ENCODE results near the gene SH3RF1.

The SH3RF1 gene

GRCh38 chr4:169251291-169252235 is 19.2 kb downstream of the SH3RF1 start:
- DNase-seq (ENCODE audit: low spot score): peak; percentile 85

- DNase-seq (ENCODE audit: low spot score): no peak
Measured at GRCh38 chr4:169250796-169251195, 20.0 kb downstream of the SH3RF1 start.

- DNase-seq (ENCODE audit: low spot score): no peak
Measured at GRCh38 chr4:169249999-169250398, 20.8 kb downstream of the SH3RF1 start.

- DNase-seq (ENCODE audit: low spot score): no peak
Measured at GRCh38 chr4:169249214-169249973, 21.4 kb downstream of the SH3RF1 start.

GRCh38 chr4:169248645-169249044 is 22.1 kb downstream of the SH3RF1 start:
- no peak for DNase-seq (ENCODE audit: low spot score)

- no peak for DNase-seq (ENCODE audit: low spot score)
Measured at GRCh38 chr4:169246957-169247396, 23.8 kb downstream of the SH3RF1 start.

GRCh38 chr4:169246279-169246678 is 24.5 kb downstream of the SH3RF1 start:
- no peak for DNase-seq (ENCODE audit: low spot score)

- no peak for DNase-seq (ENCODE audit: low spot score)
Measured at GRCh38 chr4:169245061-169245460, 25.7 kb downstream of the SH3RF1 start.

GRCh38 chr4:169243825-169244609 is 26.7 kb downstream of the SH3RF1 start:
- DNase-seq (ENCODE audit: low spot score): no peak

GRCh38 chr4:169241464-169241863 is 29.3 kb downstream of the SH3RF1 start:
- DNase-seq (ENCODE audit: low spot score): no peak

- DNase-seq (ENCODE audit: low spot score): no peak
Measured at GRCh38 chr4:169239221-169239905, 31.4 kb downstream of the SH3RF1 start.

- DNase-seq (ENCODE audit: low spot score): no peak
Measured at GRCh38 chr4:169238445-169238844, 32.3 kb downstream of the SH3RF1 start.

- DNase-seq (ENCODE audit: low spot score): peak; percentile 48
Measured at GRCh38 chr4:169236873-169237626, 33.7 kb downstream of the SH3RF1 start.

GRCh38 chr4:169236078-169236477 is 34.7 kb downstream of the SH3RF1 start:
- DNase-seq (ENCODE audit: low spot score): no peak

- no peak for DNase-seq (ENCODE audit: low spot score)
Measured at GRCh38 chr4:169234137-169234855, 36.5 kb downstream of the SH3RF1 start.

GRCh38 chr4:169233691-169234090 is 37.1 kb downstream of the SH3RF1 start:
- no peak for DNase-seq (ENCODE audit: low spot score)

GRCh38 chr4:169231647-169232262 is 39.0 kb downstream of the SH3RF1 start:
- no peak for DNase-seq (ENCODE audit: low spot score)

GRCh38 chr4:169229571-169230028 is 41.2 kb downstream of the SH3RF1 start:
- no peak for DNase-seq (ENCODE audit: low spot score)

GRCh38 chr4:169228076-169228475 is 42.7 kb downstream of the SH3RF1 start:
- DNase-seq (ENCODE audit: low spot score): no peak

GRCh38 chr4:169226565-169226964 is 44.2 kb downstream of the SH3RF1 start:
- no peak for DNase-seq (ENCODE audit: low spot score)

All from pons (tissue), 1 donor.